ENCODE results near the gene PERM1. TPM values are rescaled to one million over a fixed set of nuclear protein-coding genes. Genes with fewer than 3 reads are reported as not detected.

Gene PERM1
- total and polyA plus RNA-seq, 2 of the 13 experiments (the other 11 are each of a cell fraction or from before 2014, with no cell fraction given): 0.04 to 0.29 TPM

DNA sequence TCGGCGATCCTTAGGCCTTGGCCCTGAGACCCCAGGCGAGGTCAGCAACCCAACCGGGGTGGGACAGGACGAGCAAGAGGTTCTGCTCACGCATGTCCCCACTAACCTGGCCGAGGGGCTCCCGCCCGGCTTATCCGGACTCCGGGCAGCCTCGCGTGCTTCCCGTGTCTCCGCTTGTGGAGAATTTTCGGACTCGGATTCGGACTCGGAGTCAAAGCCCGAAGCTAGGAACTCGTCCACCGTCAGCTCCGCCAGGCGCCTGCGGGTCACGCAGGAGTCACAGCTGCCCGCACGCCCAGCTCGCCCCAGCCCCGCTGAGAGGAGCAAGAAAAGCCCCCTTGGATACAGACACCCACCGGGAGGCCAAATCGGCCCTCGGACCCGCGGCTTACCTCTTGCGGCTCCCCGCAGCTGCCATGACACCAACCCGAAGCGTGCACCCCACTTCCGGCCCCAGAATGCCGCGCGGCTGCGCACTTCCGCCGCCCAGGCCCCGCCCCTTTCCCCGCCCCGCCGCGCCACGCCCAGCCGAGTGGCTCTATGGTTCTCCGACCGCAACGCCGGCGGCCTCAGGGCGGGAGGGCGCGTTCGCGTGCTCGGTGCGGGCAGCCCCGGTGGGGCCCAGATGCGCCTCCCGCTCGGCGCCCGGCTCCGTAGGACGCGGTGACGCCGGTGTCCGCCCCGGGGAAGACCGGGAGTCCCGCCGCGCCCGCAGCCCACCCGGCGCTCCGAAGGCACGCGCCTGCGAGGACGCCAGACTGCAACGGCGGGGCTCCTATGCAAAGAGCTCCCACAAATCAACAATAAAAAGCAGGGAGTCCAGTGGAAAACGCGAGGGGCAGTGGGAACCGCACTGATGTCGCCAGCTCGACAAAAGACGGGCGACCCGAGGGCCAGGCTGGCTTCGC, 22.8 kb downstream of the PERM1 start, which contains the start of gene NOC2L (continued):
- peak; percentile 41; the same call in 1 of the 2 replicates for TF ChIP-seq ZNF589 (CRISPR knock-in tag; conservative IDR thresholded peaks at IDR 0.05)
- TF ChIP-seq ZNF317 (CRISPR knock-in tag; IDR thresholded peaks at IDR 0.05): 0 out of 2 replicates have a peak, but pooled peaks have one; percentile 19
- TF ChIP-seq, protein P1, sequence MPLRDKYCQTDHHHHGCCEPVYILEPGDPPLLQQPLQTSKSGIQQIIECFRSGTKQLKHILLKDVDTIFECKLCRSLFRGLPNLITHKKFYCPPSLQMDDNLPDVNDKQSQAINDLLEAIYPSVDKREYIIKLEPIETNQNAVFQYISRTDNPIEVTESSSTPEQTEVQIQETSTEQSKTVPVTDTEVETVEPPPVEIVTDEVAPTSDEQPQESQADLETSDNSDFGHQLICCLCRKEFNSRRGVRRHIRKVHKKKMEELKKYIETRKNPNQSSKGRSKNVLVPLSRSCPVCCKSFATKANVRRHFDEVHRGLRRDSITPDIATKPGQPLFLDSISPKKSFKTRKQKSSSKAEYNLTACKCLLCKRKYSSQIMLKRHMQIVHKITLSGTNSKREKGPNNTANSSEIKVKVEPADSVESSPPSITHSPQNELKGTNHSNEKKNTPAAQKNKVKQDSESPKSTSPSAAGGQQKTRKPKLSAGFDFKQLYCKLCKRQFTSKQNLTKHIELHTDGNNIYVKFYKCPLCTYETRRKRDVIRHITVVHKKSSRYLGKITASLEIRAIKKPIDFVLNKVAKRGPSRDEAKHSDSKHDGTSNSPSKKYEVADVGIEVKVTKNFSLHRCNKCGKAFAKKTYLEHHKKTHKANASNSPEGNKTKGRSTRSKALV (CRISPR knock-in tag; IDR thresholded peaks at IDR 0.05): peak; percentile 84
- peak; percentile 48; the same call in 1 of the 2 replicates for TF ChIP-seq CBFB (CRISPR knock-in tag; IDR thresholded peaks at IDR 0.05)
- no peak for TF ChIP-seq ZNF296 (CRISPR knock-in tag; conservative IDR thresholded peaks at IDR 0.05)
- TF ChIP-seq ASH2L (IDR thresholded peaks at IDR 0.05; ENCODE audit: insufficient read length, low read depth, low read length): peak; percentile 84
- peak; percentile 54; the same call in 1 of the 2 replicates for TF ChIP-seq DMAP1 (CRISPR knock-in tag; IDR thresholded peaks at IDR 0.05)

DNA sequence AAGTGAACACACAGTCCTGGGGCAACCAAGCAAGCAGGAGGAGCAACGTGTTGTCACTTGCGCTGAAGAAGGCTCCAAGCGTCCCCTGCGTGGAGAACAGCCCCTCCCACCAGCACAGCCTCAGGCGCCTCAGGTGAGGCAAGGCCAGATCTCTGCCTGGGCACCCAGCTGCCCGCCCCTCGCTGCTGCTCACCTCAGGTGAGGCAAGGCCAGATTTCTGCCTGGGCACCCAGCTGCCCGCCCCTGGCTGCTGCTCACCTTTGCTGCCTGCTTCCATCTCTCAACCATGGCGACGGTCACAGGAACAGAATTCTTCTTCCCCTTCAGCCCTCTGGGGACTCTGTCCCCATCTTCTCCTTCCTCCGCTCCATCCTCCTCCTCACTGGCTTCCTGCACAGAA, 25.3 kb downstream of the PERM1 start:
- Histone ChIP-seq H3K27ac (ENCODE audit: extremely low read length, insufficient read depth, low read length) (no peak overlapping the region), H2AFZ (ENCODE audit: low read length) (no peak overlapping the region), H3K36me3 (replicated peaks in 1 of 2; ENCODE audit: control insufficient read depth in 1 of 2, insufficient read depth in 2 of 2, low read length in 2 of 2) (peaks cover 30 to 55% of the 10 kb centered on the region in 2 experiments), H3K79me2 (ENCODE audit: insufficient read depth, low read length) (peaks cover 21% of the 10 kb centered on the region), H3K9me3 (ENCODE audit: low read length) (no peaks in the 10 kb centered on the region), H3K4me2 (ENCODE audit: low read depth, low read length) (no peak overlapping the region), H3K27me3 (ENCODE audit: control insufficient read depth in 1 of 2, insufficient read depth in 2 of 2, low read length in 2 of 2) (peaks cover 0 to 4% of the 10 kb centered on the region in 2 experiments; a peak in 1 of 5 replicates), H3K4me3 (replicated peaks in 1 of 3; ENCODE audit: insufficient read depth in 1 of 3, low read depth in 2 of 3, low read length in 3 of 3) (no peak overlapping the region), H4K20me1 (ENCODE audit: insufficient read depth, low read length) (peaks cover 13% of the 10 kb centered on the region), H3K4me1 (ENCODE audit: insufficient read depth, low read length) (peaks cover 16% of the 10 kb centered on the region), H3K9ac (ENCODE audit: insufficient read depth, low read depth, low read length) (no peak overlapping the region)
- DNase-seq (ENCODE audit: low spot score): no peak
- intact Hi-C loops (cut with micrococcal nuclease; ENCODE audit: unreplicated experiment) (no loop called here), in situ Hi-C loops (cut with HindIII; ENCODE audit: extremely low pct_ligation_motif_present, low pct_unique_long_range_greater_than_20kb) (no loop called here)
- ChIA-PET POLR2A (no interaction called here), CTCF (ENCODE audit: low intra/inter-chr PET ratio, low total read pairs) (no interaction called here)
- no peak for ATAC-seq
- FAIRE-seq: no peak
- BruUV-seq (replicated peaks): no TSS peak
- WGBS (ENCODE audit: low lambda C conversion rate): 99% methylated on average over 4 of the region's 11 CpGs
- TF ChIP-seq, protein P2, sequence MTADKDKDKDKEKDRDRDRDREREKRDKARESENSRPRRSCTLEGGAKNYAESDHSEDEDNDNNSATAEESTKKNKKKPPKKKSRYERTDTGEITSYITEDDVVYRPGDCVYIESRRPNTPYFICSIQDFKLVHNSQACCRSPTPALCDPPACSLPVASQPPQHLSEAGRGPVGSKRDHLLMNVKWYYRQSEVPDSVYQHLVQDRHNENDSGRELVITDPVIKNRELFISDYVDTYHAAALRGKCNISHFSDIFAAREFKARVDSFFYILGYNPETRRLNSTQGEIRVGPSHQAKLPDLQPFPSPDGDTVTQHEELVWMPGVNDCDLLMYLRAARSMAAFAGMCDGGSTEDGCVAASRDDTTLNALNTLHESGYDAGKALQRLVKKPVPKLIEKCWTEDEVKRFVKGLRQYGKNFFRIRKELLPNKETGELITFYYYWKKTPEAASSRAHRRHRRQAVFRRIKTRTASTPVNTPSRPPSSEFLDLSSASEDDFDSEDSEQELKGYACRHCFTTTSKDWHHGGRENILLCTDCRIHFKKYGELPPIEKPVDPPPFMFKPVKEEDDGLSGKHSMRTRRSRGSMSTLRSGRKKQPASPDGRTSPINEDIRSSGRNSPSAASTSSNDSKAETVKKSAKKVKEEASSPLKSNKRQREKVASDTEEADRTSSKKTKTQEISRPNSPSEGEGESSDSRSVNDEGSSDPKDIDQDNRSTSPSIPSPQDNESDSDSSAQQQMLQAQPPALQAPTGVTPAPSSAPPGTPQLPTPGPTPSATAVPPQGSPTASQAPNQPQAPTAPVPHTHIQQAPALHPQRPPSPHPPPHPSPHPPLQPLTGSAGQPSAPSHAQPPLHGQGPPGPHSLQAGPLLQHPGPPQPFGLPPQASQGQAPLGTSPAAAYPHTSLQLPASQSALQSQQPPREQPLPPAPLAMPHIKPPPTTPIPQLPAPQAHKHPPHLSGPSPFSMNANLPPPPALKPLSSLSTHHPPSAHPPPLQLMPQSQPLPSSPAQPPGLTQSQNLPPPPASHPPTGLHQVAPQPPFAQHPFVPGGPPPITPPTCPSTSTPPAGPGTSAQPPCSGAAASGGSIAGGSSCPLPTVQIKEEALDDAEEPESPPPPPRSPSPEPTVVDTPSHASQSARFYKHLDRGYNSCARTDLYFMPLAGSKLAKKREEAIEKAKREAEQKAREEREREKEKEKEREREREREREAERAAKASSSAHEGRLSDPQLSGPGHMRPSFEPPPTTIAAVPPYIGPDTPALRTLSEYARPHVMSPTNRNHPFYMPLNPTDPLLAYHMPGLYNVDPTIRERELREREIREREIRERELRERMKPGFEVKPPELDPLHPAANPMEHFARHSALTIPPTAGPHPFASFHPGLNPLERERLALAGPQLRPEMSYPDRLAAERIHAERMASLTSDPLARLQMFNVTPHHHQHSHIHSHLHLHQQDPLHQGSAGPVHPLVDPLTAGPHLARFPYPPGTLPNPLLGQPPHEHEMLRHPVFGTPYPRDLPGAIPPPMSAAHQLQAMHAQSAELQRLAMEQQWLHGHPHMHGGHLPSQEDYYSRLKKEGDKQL (CRISPR knock-in tag; IDR thresholded peaks at IDR 0.05; ENCODE audit: low read depth): no peak
- TF ChIP-seq, protein P3, sequence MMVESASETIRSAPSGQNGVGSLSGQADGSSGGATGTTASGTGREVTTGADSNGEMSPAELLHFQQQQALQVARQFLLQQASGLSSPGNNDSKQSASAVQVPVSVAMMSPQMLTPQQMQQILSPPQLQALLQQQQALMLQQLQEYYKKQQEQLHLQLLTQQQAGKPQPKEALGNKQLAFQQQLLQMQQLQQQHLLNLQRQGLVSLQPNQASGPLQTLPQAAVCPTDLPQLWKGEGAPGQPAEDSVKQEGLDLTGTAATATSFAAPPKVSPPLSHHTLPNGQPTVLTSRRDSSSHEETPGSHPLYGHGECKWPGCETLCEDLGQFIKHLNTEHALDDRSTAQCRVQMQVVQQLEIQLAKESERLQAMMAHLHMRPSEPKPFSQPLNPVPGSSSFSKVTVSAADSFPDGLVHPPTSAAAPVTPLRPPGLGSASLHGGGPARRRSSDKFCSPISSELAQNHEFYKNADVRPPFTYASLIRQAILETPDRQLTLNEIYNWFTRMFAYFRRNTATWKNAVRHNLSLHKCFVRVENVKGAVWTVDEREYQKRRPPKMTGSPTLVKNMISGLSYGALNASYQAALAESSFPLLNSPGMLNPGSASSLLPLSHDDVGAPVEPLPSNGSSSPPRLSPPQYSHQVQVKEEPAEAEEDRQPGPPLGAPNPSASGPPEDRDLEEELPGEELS (CRISPR knock-in tag; IDR thresholded peaks at IDR 0.05): no peak
- TF ChIP-seq CHD4 (IDR thresholded peaks at IDR 0.05; ENCODE audit: borderline replicate concordance, low read length) (no peak), POLR2A (IDR thresholded peaks at IDR 0.05; ENCODE audit: insufficient read depth in 1 of 2, low read depth in 2 of 2, low read length in 2 of 2) (no peak), KLF9 (CRISPR knock-in tag; IDR thresholded peaks at IDR 0.05; ENCODE audit: low read depth) (no peak), BRCA1 (CRISPR knock-in tag; IDR thresholded peaks at IDR 0.05) (no peak)
